HUES48 (cell line): ENCODE results near the gene EVC2.

ENCODE experiments used
- H3K27ac ChIP-seq: one replicate; pipeline ENCODE4 v1.7.0; 2013; ENCODE audit warnings: low read depth, low read length, inconsistent platforms
- H3K27me3 ChIP-seq: 2 replicates; pipeline ENCODE4 v1.6.1; 2013; ENCODE audit warnings: mild to moderate bottlenecking, low read length; ENCODE audit not compliant: control insufficient read depth, insufficient read depth
- H3K36me3 ChIP-seq: 2 replicates; pipeline ENCODE4 v1.6.1; 2013; ENCODE audit warnings: low read length; ENCODE audit not compliant: control insufficient read depth, insufficient read depth
- H3K4me1 ChIP-seq: 2 replicates; pipeline ENCODE4 v1.6.1; 2013; ENCODE audit warnings: mild to moderate bottlenecking, low read length; ENCODE audit not compliant: control insufficient read depth, insufficient read depth
- H3K4me3 ChIP-seq: 2 replicates; pipeline ENCODE4 v1.5.1; 2013; ENCODE audit warnings: mild to moderate bottlenecking, low read depth, low read length
- H3K9ac ChIP-seq: 2 replicates; pipeline ENCODE4 v1.6.1; 2013; ENCODE audit warnings: mild to moderate bottlenecking, low read depth, low read length, moderate library complexity
- H3K9me3 ChIP-seq: 2 replicates; pipeline ENCODE4 v1.6.1; 2013; ENCODE audit warnings: low read length; ENCODE audit not compliant: control insufficient read depth, insufficient read depth

The EVC2 gene

GRCh38 chr4:5711479-5712184 is 3.3 kb upstream of the EVC2 start:
- no peak overlapping the region for H3K9ac ChIP-seq
- no peaks in the 10 kb centered on the region for H3K9me3 ChIP-seq
- peaks cover 35% of the 10 kb centered on the region for H3K27me3 ChIP-seq
- H3K4me3 ChIP-seq: peak overlapping the region; percentile 62
- no peak overlapping the region for H3K27ac ChIP-seq
- H3K4me1 ChIP-seq: peaks cover 18% of the 10 kb centered on the region
- H3K36me3 ChIP-seq: no peaks in the 10 kb centered on the region

DNA sequence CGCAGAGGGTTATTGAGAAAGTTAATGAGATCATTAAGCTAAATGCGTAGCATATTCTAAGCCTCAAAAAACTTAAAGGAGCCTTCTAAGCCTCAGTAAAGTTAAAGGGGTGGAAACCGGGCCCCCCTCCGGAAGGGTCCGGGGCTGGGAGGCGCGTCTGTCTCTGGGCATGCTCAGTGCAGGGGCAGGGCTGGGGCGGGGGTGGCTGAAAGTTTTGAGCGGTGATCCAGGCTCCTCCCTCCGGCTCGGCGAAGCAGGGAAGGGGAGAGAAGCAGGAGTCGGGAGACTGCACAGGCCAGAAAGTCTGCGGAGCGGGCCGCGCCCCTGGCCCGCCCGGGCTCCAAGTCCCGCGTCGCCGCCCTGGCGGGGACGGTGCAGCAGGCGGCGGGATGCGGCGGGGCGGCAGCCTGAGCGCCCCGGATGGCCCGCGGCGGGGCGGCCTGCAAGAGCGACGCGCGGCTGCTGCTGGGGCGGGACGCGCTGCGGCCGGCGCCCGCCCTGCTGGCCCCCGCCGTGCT is 2.7 kb upstream of the EVC2 start, which contains the start of gene EVC:
EVC (plus strand) TSS at position 241 of the 518 bp plus-strand sequence; CDS start at position 421, 180 bp downstream.
- no peaks in the 10 kb centered on the region for H3K9me3 ChIP-seq
- peak within 1 kb of the TSS; percentile 62 for H3K4me3 ChIP-seq
- H3K4me1 ChIP-seq: peaks cover 18% of the 10 kb centered on the region
- peaks cover 35% of the 10 kb centered on the region for H3K27me3 ChIP-seq
- no peak within 1 kb of the TSS for H3K27ac ChIP-seq
- H3K9ac ChIP-seq: no peak within 1 kb of the TSS
- H3K36me3 ChIP-seq: no peaks in the 10 kb centered on the region

DNA sequence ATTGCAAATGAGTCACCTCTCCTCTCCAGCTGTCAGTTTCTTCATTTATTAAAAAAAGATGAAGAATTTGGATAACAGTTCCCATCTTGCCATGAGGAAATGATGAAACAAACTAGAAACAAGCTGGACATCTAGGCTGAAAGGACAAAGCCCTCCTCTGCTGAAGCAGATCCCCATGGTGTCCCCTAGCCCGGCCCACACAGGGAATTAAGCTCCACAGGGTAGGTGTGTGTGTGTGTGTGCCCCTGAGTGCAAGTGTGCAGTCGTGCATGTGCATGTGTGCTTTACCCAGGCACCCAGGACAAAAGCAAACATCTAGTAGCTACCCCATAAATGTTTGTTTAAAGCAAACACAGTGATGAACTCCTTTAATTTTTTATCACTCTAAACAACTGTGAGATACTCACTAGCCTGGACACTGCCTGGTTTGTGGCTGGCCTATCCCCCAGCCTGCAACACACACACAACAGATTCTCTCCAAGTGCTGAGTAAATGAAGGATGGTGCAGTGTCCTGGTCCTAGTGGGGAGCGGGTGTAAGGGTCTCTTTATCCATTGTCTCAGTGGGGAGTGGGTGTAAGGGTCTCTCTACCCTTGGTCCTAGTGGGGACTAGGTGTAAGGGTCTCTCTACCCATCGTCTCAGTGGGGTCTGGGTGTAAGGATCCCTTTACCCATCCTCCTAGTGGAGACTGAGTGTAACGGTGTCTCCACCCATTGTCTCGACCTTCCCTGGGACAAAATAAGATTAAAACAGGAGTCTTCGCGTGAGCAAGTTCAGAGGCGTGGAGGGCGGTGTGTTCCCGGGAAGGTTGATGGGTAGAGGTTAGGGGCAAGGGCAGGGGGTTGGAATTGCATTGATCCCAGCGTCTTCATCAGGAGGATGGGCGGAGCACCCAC is 2.0 kb upstream of the EVC2 start:
- peak overlapping the region; percentile 62 for H3K4me3 ChIP-seq
- peaks cover 35% of the 10 kb centered on the region for H3K27me3 ChIP-seq
- H3K36me3 ChIP-seq: no peaks in the 10 kb centered on the region
- H3K27ac ChIP-seq: no peak overlapping the region
- no peaks in the 10 kb centered on the region for H3K9me3 ChIP-seq
- H3K4me1 ChIP-seq: peaks cover 18% of the 10 kb centered on the region
- H3K9ac ChIP-seq: no peak overlapping the region

DNA sequence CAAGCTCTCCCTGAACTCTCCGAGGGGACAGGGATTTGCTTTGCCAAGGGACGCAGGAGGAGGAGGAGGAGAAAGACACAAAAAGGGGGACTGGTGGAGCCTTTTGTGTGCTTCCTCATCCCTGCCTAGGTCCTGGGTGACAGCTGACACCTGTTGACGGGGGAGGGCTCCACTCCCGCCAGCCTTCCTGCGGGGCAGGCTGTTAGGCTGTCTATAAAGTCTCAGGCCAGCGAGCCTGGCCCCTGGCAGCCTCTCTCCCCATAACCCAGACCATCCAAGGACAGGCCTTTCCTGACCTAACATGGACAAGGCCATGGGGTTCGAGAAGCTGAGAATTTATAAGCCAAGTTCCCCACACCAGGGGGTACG is 832 bp upstream of the EVC2 start:
- Histone ChIP-seq H3K36me3 (peaks cover 3% of the 10 kb centered on the region; the same call in 1 of the 2 replicates), H3K9me3 (no peaks in the 10 kb centered on the region), H3K4me3 (peak overlapping the region; percentile 75), H3K27ac (no peak overlapping the region), H3K4me1 (peaks cover 18% of the 10 kb centered on the region), H3K9ac (no peak overlapping the region), H3K27me3 (peaks cover 35% of the 10 kb centered on the region)

DNA sequence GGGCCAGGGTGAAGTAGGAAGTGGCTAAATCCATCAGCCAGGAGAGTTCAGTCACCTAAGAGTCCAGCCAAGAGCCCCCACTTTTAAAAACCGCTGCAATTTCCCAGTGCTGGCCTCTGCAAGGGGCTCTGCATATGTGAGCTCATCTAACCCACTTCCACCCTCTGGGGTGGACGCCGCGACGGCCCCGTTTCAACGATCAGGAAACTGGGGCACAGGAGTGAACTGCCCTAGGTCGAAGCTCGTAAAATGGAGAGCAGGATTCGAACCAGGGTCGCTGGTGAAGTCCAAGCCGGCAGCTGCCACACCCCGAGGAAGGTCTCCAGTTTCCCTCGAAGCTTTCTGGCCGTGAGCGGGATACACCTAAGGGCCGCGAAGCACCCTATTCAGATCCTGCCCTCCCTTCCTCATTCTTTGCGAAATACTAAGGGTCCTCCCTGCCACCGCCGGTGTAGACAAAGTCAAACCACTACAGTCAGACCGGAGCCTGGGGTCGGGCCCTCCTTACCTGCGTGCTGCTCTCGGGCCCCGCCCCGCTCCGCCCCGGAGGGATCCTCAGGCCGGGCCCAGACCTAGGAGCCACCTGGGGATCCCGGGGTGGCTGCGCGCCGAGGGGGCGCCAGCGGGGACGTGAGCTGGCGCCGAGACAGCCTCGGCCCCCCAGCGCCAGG is 446 bp downstream of the EVC2 start:
- peaks cover 34% of the 10 kb centered on the region for H3K27me3 ChIP-seq
- H3K27ac ChIP-seq: no peak overlapping the region
- peaks cover 5% of the 10 kb centered on the region; the same call in 1 of the 2 replicates for H3K36me3 ChIP-seq
- no peaks in the 10 kb centered on the region for H3K9me3 ChIP-seq
- peak overlapping the region; percentile 75 for H3K4me3 ChIP-seq
- H3K4me1 ChIP-seq: peaks cover 18% of the 10 kb centered on the region
- peak overlapping the region; percentile 46; the same call in 1 of the 2 replicates for H3K9ac ChIP-seq

DNA sequence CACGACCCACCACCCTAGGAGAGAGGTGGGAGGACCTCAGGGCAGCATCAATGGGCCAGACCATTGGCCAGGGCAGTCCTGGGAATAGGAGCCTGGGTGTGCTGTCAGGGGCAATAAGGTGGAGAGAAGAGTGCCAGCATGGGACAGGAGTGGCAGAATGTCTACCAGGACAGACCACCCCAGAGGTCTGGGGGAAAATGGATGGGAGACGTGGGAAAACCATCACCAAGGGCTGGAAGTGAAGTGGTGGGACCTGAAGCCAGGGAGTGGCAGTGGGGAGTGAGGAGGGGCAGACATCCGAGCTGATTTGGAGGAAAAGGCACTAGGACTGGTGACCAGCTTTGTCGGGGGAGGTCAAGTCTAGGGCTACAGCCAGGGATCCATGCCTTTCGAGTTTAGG is 993 bp downstream of the EVC2 start:
- peak overlapping the region; percentile 75 for H3K4me3 ChIP-seq
- H3K36me3 ChIP-seq: peaks cover 8% of the 10 kb centered on the region
- no peak overlapping the region for H3K27ac ChIP-seq
- no peak overlapping the region for H3K9ac ChIP-seq
- H3K9me3 ChIP-seq: no peaks in the 10 kb centered on the region
- peaks cover 29% of the 10 kb centered on the region for H3K27me3 ChIP-seq
- peaks cover 18% of the 10 kb centered on the region for H3K4me1 ChIP-seq

DNA sequence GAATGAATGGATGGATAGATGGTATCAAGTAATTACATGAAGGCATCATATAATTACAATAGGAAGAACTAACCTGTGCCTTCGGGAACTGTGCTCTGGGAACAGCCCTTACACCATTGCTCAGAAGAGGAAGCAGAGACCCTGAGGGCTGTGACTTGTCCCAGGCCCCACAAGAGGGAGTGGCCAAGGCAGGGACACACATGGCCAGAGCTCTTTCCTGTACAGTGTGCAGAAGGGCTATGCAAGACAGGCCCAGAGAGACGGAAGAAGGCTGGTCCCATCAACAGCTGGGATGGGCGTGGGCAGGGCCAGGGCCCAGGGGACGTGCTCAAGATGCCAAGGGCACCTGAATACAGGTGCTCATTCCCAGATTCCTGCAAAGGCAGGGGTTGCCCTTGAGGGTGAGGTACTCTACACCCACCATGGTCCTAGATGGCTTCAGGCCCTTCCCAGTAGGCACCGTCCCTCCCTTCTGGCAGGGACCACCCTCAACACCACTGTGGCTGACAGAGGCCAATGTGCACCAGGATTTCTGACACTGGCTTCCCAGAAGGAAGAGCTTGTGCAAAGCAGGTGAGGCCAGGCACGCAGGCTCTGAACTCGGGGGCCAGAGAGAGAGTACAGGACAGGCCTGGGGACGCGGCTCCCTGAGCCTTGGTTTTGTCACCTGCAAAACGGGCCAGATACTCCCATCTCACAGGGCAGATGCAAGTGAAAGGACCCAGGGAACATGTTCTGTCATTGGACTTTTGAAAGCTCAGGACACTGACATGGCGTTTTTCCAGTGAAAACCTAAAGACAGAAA is 1.7 kb downstream of the EVC2 start:
- H3K9me3 ChIP-seq: no peaks in the 10 kb centered on the region
- no peak overlapping the region for H3K4me3 ChIP-seq
- H3K27me3 ChIP-seq: peaks cover 22% of the 10 kb centered on the region
- peaks cover 12% of the 10 kb centered on the region for H3K36me3 ChIP-seq
- H3K4me1 ChIP-seq: peaks cover 15% of the 10 kb centered on the region
- no peak overlapping the region for H3K9ac ChIP-seq
- H3K27ac ChIP-seq: no peak overlapping the region

DNA sequence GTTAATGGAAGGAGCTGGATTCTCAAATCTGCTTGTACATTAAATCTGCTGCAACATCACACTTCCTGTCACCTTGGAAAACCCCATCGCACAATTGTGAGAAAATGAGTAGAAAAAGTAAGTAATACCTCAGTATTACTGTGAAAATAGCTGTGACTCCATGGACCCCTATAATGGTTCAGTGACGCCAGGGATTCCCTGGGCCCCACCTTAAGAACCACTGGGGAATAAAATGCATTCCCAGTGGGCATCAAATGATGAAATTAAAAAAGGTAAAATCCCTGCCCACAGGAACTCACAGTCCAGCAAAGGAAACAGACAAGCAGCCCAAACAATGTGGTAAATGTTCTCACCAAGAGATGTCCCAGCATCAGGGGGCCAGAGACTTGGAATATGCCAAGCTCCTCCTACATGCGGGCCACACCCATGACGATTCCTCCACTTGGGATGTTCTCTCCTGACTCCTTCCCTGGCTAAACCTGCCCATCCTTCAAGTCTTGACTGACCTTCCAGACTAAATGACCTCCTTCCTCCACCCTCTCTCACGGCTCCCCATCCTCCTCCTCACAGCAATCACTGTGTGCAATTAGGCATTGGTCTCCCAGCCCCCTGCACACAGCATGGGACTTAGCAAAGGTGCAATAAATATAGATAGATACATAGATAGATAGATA is 2.6 kb downstream of the EVC2 start:
- peaks cover 20% of the 10 kb centered on the region for H3K27me3 ChIP-seq
- H3K36me3 ChIP-seq: peaks cover 12% of the 10 kb centered on the region
- H3K4me3 ChIP-seq: no peak overlapping the region
- no peaks in the 10 kb centered on the region for H3K9me3 ChIP-seq
- no peak overlapping the region for H3K27ac ChIP-seq
- peaks cover 13% of the 10 kb centered on the region for H3K4me1 ChIP-seq
- H3K9ac ChIP-seq: no peak overlapping the region

- Histone ChIP-seq H3K27me3 (peaks cover 11% of the 10 kb centered on the region), H3K36me3 (peaks cover 12% of the 10 kb centered on the region), H3K9me3 (no peaks in the 10 kb centered on the region), H3K4me1 (peaks cover 7% of the 10 kb centered on the region), H3K4me3 (no peak overlapping the region), H3K9ac (no peak overlapping the region), H3K27ac (no peak overlapping the region)
Measured at GRCh38 chr4:5704276-5704675, 4.1 kb downstream of the EVC2 start.

GRCh38 chr4:5703831-5704230 is 4.5 kb downstream of the EVC2 start:
- Histone ChIP-seq H3K4me1 (peaks cover 2% of the 10 kb centered on the region), H3K27ac (no peak overlapping the region), H3K27me3 (peaks cover 7% of the 10 kb centered on the region; the same call in 1 of the 2 replicates), H3K9ac (no peak overlapping the region), H3K4me3 (no peak overlapping the region), H3K36me3 (peaks cover 12% of the 10 kb centered on the region), H3K9me3 (no peaks in the 10 kb centered on the region)
